ENCODE measurements around the gene APBB2.

APBB2 gene

DNA sequence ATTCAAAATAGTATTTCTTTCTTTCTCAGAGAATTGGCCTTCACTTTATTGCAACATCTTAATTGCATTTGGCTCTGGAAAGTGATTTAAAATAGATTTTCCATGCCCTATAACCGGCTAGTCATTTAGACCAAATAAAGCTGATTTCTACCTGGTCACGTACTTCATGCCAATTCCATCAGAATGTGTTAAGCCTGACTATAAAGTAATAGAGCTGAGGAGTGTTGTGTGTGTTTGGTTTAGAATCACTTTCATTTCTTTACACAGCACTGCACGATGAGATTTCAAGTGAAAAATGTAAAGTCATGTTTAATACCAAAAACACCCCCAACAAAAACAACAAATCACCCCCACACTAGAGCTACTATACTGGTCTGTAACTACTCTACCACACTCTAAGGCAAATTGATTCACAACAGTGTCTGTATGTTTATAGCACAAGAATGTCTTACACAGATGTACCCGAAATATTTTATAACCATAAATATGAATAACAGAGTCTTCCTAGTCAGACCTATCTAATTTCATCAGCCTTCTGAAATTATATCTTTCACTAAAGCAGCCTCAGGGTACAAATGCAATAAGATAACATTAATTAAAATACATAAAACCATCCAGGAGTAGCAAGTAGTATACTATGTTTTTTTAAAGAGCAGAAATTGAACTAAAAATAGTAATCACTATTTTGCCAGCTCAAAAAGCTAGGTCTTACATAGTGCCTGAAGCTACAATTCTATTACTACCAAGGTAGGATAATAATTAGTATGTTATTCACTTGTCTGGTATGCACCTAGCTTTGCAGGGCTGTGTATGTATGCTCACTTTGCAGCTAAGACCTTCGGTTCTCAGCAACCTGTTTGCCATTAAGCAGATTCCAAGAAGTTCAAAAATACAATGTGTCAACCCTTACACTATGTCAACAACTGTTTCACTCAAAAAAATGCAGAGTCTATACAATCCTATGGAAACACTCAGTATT lies 28.4 kb downstream of the APBB2 start:
- DNase-seq = no peak

DNA sequence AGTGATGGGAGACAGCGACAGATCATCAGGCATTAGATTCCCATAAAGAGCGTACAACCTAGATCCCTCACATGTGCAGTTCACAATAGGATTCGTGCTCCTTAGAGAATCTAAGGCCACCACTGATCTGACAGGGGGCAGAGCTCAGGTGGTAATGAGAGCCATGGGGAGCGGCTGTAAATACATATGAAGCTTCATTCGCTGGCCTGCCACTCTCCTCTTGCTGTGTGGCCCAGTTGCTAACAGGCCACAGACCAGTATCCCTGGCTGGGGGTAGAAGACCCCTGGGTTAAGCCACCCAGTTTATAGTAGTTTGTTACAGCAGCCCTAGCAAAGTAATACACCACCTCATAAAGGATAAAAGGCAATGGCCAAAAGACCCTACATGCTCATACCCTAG lies 30.3 kb downstream of the APBB2 start:
- no peak for DNase-seq

DNA sequence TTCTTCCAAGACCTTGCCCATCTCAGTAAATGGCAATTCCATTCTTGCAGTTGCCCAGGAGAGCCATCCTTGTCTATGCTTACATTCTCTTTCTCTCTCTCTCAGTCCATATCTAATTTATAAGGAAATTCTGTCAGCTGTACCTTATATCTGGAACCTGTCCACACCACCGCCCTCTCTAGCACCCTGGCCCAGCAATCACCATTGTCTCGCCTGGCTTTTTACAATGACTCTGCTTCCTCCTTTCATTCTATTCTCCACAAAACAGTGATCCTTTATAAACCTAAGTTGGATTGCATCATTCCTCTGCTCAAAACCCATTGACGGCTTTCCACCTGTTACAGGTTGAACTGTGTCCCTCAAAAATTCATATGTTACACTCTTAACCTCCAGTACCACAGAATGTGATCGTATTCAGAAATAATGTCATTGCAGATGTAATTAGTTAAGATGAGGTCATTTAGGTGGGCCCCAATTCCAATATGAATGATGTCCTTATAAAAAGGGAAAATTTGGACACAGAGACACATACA lies 31.3 kb downstream of the APBB2 start:
- DNase-seq = no peak

DNA sequence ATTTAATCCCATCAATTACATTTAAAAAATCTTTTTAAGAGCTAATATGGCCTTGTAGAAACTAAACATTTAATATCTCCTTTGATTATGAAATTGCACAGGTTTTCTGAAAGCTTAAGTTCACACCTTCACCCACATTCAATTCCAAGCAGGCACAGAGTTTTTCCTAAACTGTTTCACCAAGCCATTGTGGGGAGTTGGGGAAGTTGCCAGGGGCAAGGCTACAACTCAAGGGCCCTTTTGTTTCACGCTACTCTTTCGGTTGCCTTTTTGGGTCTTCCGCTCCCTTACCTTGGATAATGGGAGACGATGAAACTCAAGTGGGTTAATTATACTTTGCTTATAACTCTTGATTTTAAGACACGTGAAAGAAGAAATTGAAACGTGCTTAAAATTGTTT lies 33.3 kb downstream of the APBB2 start:
- DNase-seq = no peak

DNA sequence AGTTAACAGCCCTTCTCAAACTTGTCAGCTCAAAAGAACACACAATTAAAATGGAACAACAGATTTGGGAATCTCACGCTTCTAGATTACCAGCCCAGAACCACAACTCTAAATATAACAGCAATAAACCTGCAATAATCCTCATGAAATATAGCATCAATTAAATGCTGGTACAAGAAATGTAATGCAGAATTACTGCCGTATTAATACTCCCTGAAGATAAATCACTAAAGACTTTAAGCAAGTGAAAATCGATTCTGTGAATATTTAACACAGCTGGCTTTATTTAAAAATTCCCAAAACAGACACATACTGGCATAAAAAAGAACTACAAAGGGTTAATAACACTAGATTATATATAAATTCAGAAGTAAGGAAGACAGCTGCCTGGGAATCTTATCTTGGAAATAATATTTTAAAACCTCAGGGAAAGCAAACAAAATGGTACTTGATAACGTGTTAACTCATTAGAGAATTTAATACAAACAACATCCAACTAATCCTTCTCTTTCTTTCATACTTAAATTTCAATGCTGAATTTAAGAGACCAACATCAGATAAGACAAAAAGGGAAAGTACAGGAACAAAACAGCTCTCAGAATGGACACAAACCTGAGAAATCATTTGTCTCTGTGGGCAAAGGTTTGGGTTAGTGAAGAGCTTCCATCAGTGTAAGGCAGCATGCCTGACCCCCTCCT lies 34.7 kb downstream of the APBB2 start:
- no peak for DNase-seq

DNA sequence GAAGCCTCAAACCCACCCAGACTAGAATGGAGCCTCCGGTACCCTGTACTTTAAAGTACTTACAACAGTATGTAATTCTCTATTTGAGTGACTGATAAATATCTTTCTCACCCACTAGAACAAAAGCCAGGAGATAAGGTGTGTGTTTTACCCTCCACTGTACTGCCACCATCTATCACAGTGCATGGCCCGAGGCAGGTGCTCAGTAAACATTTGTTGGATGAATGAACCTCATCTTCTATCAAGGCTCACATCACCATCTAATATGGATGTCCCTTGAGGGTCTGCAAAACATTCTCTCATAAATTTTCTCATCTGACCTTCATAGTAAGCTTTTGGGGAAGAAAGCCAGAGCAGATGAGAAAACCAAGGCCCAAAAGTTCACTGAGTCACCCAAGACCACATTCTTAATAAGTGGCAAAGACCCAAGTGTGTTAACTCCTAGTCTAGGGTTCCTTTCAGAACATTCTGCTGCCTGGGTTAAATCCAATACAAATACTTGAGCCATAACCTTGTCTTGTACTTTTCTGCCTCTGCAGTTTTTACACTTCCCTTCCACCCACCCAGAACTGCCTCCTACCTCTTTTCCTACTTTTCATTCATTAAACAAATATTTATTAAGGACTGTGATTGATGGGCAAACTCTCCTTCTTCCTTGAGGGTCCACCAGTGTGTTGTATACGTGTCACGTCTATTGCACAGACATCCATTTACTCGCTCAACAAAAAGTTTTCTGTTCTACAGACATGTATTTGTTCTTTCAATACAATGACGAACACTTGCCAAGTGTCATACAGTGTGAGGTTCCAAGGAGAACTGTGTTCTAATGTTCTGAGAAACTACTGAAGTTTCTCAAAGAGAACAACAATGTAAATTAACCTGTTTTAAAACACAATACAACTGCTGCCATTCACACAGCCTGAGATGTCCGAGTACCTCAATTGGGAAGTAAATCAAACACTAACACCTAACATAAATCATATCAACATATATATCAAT lies 35.7 kb downstream of the APBB2 start:
- DNase-seq = no peak

DNA sequence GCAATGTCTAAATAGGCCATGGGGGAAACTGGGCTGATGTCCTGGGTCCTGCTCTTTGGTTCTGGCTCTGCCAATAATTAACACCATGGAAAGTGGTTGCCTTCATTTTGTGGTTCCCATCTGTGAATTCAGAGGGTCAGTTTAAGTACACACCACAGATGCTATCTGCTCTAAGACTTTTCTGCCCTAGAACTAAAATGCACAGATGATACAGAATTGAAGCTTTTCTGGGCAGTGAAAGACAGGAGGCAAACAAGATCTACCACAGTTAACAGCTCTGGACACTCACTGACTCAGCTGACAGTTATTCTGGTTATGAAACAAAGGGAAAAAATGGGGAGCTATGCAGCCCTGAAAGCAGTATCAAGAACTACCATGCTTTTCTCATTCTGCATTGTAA lies 37.3 kb downstream of the APBB2 start:
- no peak for DNase-seq

DNA sequence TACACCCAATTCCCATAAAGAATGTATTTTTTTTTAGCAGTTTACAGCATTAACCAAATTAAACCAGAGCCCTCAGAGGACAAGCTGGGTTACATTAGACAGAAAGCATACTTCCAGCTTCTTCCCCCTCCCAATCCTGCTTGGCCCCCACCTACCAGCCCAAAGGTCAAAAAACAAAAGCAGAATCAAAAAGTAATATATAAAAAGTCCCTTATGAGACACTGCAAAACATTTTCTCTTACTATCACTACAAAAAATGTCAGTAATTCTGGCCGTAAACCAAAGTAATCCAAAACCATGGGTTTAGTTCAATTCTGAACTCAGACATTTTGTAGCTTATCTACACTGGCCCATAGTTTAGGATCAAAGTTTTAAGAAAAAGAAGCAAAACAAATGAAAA lies 38.0 kb downstream of the APBB2 start:
- no peak for DNase-seq

DNA sequence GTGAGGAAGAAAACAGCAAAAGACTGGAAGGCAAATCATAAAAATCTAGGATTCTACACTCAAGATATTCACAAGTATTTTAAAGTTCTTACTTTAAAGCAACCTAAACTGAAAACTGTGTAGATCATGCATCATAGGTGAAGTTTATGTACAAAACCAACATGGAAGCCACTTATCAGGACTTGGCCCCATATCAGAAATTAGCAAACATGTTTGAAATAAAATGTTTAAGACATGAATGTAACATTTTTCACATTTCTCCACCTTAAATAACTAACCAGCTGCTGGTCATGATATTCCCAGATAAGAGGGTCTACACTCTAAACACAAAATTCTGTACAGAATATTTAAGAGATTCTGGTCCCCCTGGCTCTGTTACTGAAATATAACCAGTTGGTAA lies 38.5 kb downstream of the APBB2 start:
- DNase-seq = no peak

DNA sequence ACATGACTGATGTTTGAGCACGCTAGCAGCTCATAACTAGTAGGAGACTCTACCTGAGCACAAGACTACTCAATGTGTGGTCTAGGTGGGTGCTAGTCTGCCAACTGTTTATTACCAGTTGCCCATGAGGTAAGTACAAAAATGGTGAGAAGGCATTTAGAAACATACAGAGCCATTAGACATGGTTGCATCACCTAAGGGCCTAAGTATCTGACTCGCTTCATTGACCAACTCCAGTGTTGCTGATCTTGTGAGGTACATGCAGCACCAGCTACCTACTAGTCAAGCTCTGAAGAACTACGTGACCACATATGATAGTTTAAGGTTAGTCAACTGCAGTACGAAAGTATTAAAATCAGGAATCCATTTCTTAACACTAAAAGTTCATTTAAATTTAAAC lies 39.9 kb downstream of the APBB2 start:
- no peak for DNase-seq

DNA sequence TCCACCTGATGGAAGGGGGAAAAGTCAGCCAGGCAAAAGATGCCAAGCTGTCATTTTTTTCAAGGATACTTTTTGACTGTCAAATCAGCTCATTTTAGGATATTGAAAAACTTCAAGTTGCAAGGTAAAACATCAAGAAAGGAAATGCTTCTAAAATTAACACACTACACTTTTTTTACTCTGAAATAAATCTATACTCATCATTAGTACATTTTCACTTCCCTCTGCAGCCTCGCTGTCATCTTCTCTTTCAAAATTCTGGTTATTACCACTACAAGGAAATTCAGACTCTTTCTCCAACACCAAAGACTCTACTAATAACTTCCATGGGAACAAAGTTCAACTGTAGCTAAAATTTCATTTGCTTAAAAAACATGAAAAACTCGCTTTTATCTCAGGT lies 41.6 kb downstream of the APBB2 start:
- no peak for DNase-seq

DNA sequence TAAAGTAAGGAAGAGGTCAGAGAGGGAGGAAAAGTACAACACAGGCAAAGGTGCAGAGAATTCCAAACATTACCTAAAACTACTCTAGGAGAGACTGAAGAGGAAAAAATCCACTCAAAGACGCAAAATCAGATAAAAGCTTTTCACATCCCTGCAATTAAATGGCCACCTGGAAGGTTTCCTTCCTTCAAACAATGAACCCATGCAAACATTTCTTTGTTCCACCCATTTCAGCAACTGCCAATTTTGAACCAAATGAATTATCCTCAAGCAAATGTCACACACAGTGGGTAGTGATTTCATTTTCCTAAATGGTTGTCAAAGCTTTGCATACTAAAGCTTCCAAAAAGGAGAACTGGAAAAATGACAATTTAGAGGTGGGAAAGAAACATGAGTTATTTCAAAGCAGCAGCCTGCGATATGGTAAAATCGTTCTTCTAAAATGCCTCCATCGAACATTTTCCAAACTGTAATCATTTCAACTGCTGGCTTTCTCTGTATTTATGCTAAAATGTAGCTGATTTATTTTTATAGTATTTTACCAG lies 45.0 kb downstream of the APBB2 start:
- peak; percentile 83 for DNase-seq

DNA sequence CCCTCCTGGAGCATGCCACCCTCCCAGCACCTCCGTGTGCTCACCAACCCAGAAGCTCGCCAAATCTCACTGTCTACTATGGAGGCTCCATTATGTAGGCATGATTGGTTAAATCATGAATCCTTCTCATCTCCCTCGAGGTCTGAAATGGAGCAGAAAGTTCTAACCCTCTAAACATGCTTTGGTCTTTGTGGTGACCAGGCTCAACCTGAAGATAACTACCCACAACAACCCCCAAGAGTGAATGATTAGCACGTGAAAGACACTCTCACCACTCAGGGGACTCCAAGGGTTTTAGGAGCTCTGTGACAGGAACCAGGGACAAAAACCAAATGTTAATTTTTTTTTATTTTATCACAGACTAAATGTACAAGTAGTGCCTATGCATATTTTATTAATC lies 47.2 kb downstream of the APBB2 start:
- DNase-seq = no peak

DNA sequence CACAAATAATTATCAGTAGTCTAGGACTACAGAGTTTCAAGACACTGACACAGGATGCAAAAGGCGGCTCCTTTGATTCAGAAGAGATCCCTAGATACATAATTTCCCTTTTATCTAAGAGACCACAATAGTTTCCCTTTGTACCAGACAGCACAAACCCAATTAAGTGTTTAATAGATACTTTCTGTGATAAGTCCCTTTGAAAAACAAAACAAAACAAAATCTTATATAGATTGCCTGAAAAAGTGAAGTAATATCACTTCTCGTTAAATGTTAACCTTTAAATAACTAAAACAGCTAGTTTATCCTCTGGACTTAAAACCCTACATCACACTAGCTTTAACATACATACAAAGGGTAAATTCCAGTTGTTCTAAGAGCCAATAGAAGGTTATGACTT lies 49.9 kb downstream of the APBB2 start:
- DNase-seq = no peak

DNA sequence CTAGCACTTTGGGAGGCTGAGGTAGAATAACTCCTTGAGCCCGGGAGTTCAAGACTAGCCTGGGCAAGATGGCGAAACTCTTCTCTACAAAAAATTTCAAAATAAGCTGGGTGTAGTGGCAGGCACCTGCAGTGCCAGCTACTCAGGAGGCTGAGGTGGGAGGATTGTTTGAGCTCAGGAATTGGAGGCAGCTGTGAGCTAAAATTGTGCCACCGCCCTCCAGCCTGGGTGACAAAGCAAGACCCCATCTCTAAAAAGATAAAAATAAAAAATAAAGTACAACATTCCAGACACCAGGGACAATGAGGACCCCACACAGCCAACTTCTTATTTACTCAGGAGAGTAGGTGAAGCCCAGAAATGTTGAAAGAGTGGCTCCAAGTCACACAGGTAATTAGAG lies 53.0 kb downstream of the APBB2 start:
- DNase-seq = no peak

DNA sequence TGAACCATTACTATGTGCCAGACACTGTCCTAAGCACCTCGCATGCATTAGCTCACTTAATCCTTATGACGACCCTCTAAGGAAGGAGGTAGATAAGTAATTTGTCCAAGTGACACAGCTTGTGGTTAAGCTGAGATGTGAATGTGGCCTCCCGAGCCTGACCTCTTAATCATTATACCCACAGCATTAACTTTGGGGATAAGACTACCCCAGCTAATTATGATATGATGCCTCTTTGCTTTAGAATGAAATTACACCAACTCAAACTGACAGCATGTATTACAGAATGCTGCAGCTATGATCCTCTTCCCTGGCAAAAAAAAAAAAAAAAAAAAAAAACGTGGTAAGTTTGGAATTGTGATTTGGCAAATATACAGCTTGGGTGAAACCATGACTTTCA lies 53.5 kb downstream of the APBB2 start:
- no peak for DNase-seq

DNA sequence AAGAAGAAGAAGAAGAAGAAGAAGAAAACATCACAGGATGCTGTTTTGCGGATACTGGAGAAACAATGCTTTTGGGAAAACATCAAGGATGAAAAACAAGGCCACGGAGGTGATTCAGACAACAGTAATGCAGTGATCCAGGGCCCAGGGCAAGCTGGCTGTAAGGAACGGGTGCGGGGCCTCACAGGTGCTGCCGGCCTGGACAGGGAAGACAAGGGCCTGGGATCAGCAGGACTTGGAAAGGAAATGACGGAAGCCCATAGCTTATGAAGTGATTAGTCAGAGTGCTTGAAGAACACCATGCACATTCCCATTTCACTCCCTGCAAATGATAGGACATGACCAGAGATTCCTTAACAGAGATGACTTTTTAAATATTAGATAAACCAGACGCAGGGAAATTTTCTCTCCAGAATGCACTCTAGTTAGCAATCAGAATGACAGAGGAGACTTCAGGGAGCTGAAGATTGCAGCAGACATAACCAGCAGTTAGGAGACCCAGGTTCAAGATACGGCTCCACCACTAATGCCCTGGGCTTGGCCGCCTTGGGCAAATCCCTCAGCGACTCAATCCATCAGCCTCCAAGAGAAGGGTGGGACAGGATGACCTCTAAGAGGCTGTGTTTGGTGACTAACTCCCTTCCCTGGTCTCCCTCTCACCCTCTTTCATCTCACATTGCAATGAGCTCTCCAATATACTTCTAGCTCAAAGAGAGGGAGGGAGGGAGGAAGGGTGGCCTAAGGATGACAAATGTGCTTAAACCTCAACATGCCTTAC lies 54.1 kb downstream of the APBB2 start:
- no peak for DNase-seq

DNA sequence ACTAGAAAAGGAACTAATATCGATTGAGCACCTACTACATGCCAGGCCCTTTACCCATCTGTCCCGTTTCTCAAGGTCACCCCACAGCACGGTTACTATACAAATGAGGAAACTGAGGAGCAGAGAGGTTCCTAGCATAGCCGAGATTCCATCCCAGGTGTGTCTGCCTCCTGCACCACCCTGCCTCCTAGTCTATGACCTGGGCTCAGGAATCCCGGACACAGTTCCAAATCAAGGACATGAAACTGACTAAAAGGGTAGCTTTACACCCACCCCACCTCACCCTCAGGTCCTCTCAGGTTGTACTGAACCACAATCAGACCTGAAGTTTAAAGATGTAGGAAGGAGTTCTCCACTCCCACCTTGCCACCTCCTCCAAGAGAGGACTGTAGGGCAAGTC lies 55.6 kb downstream of the APBB2 start:
- DNase-seq = no peak

DNA sequence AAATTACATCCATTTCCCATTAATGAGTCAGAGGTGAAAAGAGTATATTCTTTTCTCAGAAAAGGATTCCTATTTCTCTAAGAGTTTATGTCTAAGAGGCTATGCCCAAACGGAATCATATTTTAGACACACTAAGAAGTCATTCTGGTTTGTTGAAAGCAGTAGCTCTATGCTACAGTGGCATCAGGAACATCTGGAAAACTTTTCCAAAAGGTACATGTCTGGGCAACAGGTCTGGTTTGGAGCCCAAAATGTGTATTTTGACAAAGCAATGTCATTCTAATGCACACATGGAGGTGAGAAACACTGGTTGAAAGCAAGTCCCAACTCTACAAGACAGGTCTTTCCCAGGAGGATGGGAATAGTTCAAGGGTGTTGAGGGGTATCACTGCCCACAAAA lies 56.1 kb downstream of the APBB2 start:
- no peak for DNase-seq

DNA sequence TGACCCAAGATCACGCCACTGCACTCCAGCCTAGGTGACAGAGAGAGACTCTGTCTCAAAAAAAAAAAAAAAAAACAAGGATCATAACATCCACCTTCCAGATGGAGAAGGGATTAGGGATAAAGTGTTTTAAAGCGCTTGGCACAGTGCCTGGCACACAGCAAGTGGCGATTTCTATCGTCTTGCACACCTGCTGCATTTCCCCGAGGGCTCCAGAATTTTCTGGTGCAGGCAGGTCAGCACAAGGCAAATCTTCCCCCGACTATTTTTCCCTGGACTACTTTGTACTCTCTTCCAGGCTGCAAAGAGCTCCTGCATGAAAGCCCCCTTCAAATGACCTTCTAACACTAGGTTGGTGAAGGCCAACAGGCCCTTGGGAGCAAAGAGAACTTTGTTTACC lies 57.3 kb downstream of the APBB2 start:
- no peak for DNase-seq

DNA sequence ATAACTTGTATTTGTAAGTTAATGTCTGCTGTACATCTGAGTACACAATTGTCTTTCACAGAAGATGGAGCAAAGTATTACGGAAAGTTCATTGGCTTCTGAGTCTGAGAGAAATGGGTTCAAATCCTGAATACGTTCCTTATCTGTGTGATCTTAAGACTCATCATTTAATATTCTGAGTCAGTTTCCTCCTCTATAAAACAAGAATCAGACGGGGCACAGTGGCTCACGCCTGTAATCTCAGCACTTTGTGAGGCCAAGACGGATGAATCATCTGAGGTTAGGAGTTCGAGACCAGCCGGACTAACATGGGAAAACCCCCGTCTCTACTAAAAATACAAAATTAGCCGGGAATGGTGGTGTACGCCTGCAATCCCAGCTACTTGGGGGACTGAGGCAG lies 57.8 kb downstream of the APBB2 start:
- no peak for DNase-seq
